Liver (tissue), 9 donors: ENCODE results near the gene SLC44A3. TPM values are rescaled to one million over a fixed set of nuclear protein-coding genes. Genes with fewer than 3 reads are reported as not detected.

ENCODE experiments used
- DNase-seq: peaks from one replicate; pipeline ENCODE4 v3.0.0-alpha.2; 2017; ENCODE audit warnings: low spot score
- H3K27ac ChIP-seq, 2 donors: one replicate each; pipeline ENCODE4 v1.7.0; 2013; ENCODE audit warnings: inconsistent platforms in 2 of 2, low read length in 2 of 2, control low read depth in 1 of 2, low read depth in 1 of 2, mild to moderate bottlenecking in 1 of 2
- H3K27me3 ChIP-seq, 4 donors: one replicate each; pipeline versions ENCODE4 v1.6.1 to v1.7.0; 2013; ENCODE audit warnings: low read length in 3 of 4, inconsistent platforms in 1 of 4, mild to moderate bottlenecking in 1 of 4, moderate library complexity in 1 of 4; ENCODE audit not compliant: control insufficient read depth in 4 of 4, insufficient read depth in 4 of 4
- H3K36me3 ChIP-seq, 4 donors: one replicate each; pipeline versions ENCODE4 v1.6.1 to v1.7.0; 2013; ENCODE audit warnings: low read length in 3 of 4, mild to moderate bottlenecking in 3 of 4, low read depth in 1 of 4, moderate library complexity in 1 of 4; ENCODE audit not compliant: control insufficient read depth in 4 of 4, insufficient read depth in 3 of 4
- H3K4me1 ChIP-seq, 4 donors: one replicate each; pipeline versions ENCODE4 v1.6.1 to v1.7.0; 2013; ENCODE audit warnings: low read length in 3 of 4, mild to moderate bottlenecking in 3 of 4, moderate library complexity in 1 of 4; ENCODE audit not compliant: control insufficient read depth in 4 of 4, insufficient read depth in 4 of 4
- H3K4me3 ChIP-seq, 3 donors: one replicate each; pipeline versions ENCODE4 v1.6.1 to v1.7.0; 2013; ENCODE audit warnings: low read length in 3 of 3, control low read depth in 1 of 3, low read depth in 1 of 3, mild to moderate bottlenecking in 1 of 3
- H3K9ac ChIP-seq, 2 donors: one replicate each; pipeline ENCODE4 v1.7.0; 2013; ENCODE audit warnings: low read length in 2 of 2, mild to moderate bottlenecking in 2 of 2, moderate library complexity in 2 of 2, control low read depth in 1 of 2, low read depth in 1 of 2
- H3K9me3 ChIP-seq, 4 donors: one replicate each; pipeline versions ENCODE4 v1.6.1 to v1.7.0; 2013; ENCODE audit warnings: low read length in 3 of 4; ENCODE audit not compliant: control insufficient read depth in 4 of 4
- EGR1 ChIP-seq, 2 donors: IDR thresholded peaks; 2 replicates each; pipeline ENCODE4 v1.6.1; 2016 to 2018; ENCODE audit warnings: antibody characterized with exemption in 2 of 2, low read depth in 2 of 2
- FOXA1 ChIP-seq: IDR thresholded peaks from 2 replicates; pipeline ENCODE4 v1.6.1; 2016; ENCODE audit warnings: antibody characterized with exemption
- FOXA2 ChIP-seq: IDR thresholded peaks from 2 replicates; pipeline ENCODE4 v1.6.1; 2016; ENCODE audit warnings: antibody characterized with exemption
- GABPA ChIP-seq, 2 donors: IDR thresholded peaks in 1 of 2; conservative IDR thresholded peaks in 1 of 2; 2 replicates each; pipeline ENCODE4 v1.6.1; 2016; ENCODE audit warnings: antibody characterized with exemption in 2 of 2, mild to moderate bottlenecking in 1 of 2, moderate library complexity in 1 of 2
- HNF4A ChIP-seq, 2 donors: conservative IDR thresholded peaks; 2 replicates each; pipeline ENCODE4 v1.6.1; 2016; ENCODE audit warnings: antibody characterized with exemption in 2 of 2, mild to moderate bottlenecking in 2 of 2
- HNF4G ChIP-seq: IDR thresholded peaks from 2 replicates; pipeline ENCODE4 v1.6.1; 2016; ENCODE audit warnings: antibody characterized with exemption
- JUND ChIP-seq, 2 donors: IDR thresholded peaks; 2 replicates each; pipeline ENCODE4 v1.6.1; 2016; ENCODE audit warnings: antibody characterized with exemption in 2 of 2
- MAX ChIP-seq: IDR thresholded peaks from 2 replicates; pipeline ENCODE4 v1.6.1; 2016; ENCODE audit warnings: antibody characterized with exemption
- NR2F2 ChIP-seq: IDR thresholded peaks from 2 replicates; pipeline ENCODE4 v1.6.1; 2016; ENCODE audit warnings: antibody characterized with exemption
- RAD21 ChIP-seq, 2 donors: IDR thresholded peaks; 2 replicates each; pipeline ENCODE4 v1.6.1; 2016; ENCODE audit warnings: antibody characterized with exemption in 2 of 2, mild to moderate bottlenecking in 2 of 2
- REST ChIP-seq: IDR thresholded peaks from 2 replicates; pipeline ENCODE4 v1.6.1; 2016; ENCODE audit warnings: antibody characterized with exemption, mild to moderate bottlenecking
- SP1 ChIP-seq: IDR thresholded peaks from 2 replicates; pipeline ENCODE4 v1.6.1; 2018; ENCODE audit warnings: antibody characterized with exemption, mild to moderate bottlenecking
- YY1 ChIP-seq: IDR thresholded peaks from 2 replicates; pipeline ENCODE4 v1.6.1; 2016; ENCODE audit warnings: antibody characterized with exemption, mild to moderate bottlenecking
- ZBTB33 ChIP-seq: IDR thresholded peaks from 2 replicates; pipeline ENCODE4 v1.6.1; 2016; ENCODE audit warnings: antibody characterized with exemption
- WGBS: extraction: QIAGEN DNeasy Blood & Tissue Kit; methylation state at CpG from one replicate; pipeline ENCODE4 v1.1.7; 2013; 5-methylcytosine and 5-hydroxymethylcytosine counted together
- polyA plus RNA-seq, 2 donors: library from polyadenylated mRNA; stranded (reverse) in 1 of 2; unstranded in 1 of 2; fragments of 200-250 nt in 1 of 2; fragments of >200 nt in 1 of 2; fragmentation: Nextera tagmentation in 1 of 2; extraction: Ambion mirVana in 1 of 2; gene quantifications; one replicate each; pipeline versions ENCODE4 v1.2.1 to v1.2.3, GENCODE V29; 2013 to 2015
- total RNA-seq, 2 donors: library from RNA; depleted of rRNA; stranded (reverse); fragments of >200 nt; gene quantifications; one replicate each; pipeline ENCODE4 v1.2.3, GENCODE V29; 2014
- TF ChIP-seq, protein P1 (sequence below): IDR thresholded peaks from 2 replicates; pipeline ENCODE4 v1.6.1; 2016; ENCODE audit warnings: antibody characterized with exemption
- TF ChIP-seq, protein P2 (sequence below): fragments of 150-350 bp; IDR thresholded peaks from 2 replicates; pipeline ENCODE4 v1.5.1; 2017; ENCODE audit warnings: improper control_type of control experiment, low read depth, low read length; ENCODE audit not compliant: missing input control
- donor health status: healthy.
- donor health status: healthy.
- donor health status: healthy.
- donor health status: healthy.
- donor health status: healthy.

SLC44A3 gene
- total and polyA plus RNA-seq, 4 donors = 2.4 to 2.8 (median 2.7) TPM

GRCh38 chr1:94855307-94855700, 35.1 kb downstream of the SLC44A3 start:
- TF ChIP-seq FOXA1 (no peak), FOXA2 (no peak), RAD21 (IDR thresholded peaks at IDR 0.05) (no peak)
- TF ChIP-seq, protein P1, sequence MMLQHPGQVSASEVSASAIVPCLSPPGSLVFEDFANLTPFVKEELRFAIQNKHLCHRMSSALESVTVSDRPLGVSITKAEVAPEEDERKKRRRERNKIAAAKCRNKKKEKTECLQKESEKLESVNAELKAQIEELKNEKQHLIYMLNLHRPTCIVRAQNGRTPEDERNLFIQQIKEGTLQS = no peak
- Histone ChIP-seq H3K27me3 (no peaks in the 10 kb centered on the region), H3K9ac (no peak overlapping the region), H3K4me3 (no peak overlapping the region), H3K4me1 (no peaks in the 10 kb centered on the region), H3K27ac (no peak overlapping the region), H3K9me3 (no peaks in the 10 kb centered on the region), H3K36me3 (no peaks in the 10 kb centered on the region)
- DNase-seq = no peak
- 86% methylated on average over 2 of the region's 2 CpGs for WGBS

DNA sequence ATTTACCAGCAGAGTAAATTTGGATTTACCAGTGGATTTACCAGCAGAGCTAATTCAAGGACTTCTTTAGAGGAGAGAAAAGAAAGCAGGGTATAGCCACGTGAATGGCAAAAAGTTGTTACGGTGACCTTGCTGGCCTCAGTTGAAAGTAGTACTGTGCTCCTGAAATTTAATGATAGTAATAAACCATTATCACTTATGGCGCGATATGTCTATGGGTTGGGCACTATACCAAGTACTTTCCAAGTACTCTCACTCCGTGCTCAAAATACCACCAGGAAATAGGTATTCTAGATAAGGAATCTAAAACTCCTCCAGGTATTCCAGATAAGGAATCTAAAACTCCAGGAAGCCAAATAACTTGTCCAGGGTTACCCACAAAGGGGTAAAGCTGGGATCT, 35.8 kb downstream of the SLC44A3 start:
- H3K27me3 ChIP-seq = no peaks in the 10 kb centered on the region
- no peaks in the 10 kb centered on the region for H3K9me3 ChIP-seq
- H3K9ac ChIP-seq = no peak overlapping the region
- DNase-seq = no peak
- WGBS = 88% methylated on average over 5 of the region's 5 CpGs
- no peaks in the 10 kb centered on the region for H3K36me3 ChIP-seq
- no peak overlapping the region for H3K27ac ChIP-seq
- no peaks in the 10 kb centered on the region for H3K4me1 ChIP-seq
- H3K4me3 ChIP-seq = no peak overlapping the region
- TF ChIP-seq FOXA1 = no peak
- no peak for TF ChIP-seq YY1
- TF ChIP-seq REST = no peak
- no peak for TF ChIP-seq JUND (IDR thresholded peaks at IDR 0.05)
- no peak for TF ChIP-seq HNF4A (conservative IDR thresholded peaks at IDR 0.05)
- TF ChIP-seq, protein P2, sequence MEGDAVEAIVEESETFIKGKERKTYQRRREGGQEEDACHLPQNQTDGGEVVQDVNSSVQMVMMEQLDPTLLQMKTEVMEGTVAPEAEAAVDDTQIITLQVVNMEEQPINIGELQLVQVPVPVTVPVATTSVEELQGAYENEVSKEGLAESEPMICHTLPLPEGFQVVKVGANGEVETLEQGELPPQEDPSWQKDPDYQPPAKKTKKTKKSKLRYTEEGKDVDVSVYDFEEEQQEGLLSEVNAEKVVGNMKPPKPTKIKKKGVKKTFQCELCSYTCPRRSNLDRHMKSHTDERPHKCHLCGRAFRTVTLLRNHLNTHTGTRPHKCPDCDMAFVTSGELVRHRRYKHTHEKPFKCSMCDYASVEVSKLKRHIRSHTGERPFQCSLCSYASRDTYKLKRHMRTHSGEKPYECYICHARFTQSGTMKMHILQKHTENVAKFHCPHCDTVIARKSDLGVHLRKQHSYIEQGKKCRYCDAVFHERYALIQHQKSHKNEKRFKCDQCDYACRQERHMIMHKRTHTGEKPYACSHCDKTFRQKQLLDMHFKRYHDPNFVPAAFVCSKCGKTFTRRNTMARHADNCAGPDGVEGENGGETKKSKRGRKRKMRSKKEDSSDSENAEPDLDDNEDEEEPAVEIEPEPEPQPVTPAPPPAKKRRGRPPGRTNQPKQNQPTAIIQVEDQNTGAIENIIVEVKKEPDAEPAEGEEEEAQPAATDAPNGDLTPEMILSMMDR = no peak
- no peak for TF ChIP-seq ZBTB33
- no peak for TF ChIP-seq MAX
- no peak for TF ChIP-seq SP1
- no peak for TF ChIP-seq EGR1 (IDR thresholded peaks at IDR 0.05; ENCODE audit: low read depth in 2 of 2)
- TF ChIP-seq HNF4G = no peak
- TF ChIP-seq GABPA (IDR thresholded peaks at IDR 0.05 in 1 of 2, conservative IDR thresholded peaks at IDR 0.05 in 1 of 2) = no peak
- TF ChIP-seq NR2F2 = no peak
- TF ChIP-seq, protein P1 = no peak
- TF ChIP-seq RAD21 (IDR thresholded peaks at IDR 0.05) = no peak
